Stimulated activated CD8-positive, alpha-beta memory T cell treated with anti-CD3 and anti-CD28 coated beads, Interleukin-12 subunit alpha, Interleukin-12 subunit beta, amount 100 ng/mL, for 4 hours (primary cell): ENCODE results near the gene CHD1.
A peak's percentile ranks its signal among the peaks of the same experiment; 100 is the strongest.

Experiments
- DNase-seq: peaks from one replicate; pipeline ENCODE4 v3.0.0-alpha.2; 2020; ENCODE audit warnings: low read depth

CHD1 gene

DNA sequence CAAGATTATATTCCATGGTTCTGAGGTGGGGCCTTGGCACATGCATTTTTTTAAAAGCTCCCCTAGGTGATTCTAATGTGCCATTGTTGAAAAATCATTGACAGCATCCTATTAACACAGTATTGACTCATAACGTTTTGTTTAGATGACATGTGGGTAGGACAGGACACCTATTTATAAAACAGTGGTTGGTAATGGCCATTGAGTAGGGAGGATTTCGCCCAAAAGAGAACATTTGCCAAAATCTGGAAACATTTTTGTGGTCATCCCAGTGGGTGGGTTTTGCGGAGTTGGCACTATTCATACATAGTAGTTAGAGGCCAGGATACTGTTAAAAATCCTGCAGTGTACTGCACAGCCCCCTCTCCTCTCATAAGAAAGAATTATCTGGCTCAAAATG, 6.4 kb upstream of the CHD1 start:
- no peak for DNase-seq

- no peak for DNase-seq
These were observed 5.7 kb upstream of the CHD1 start for GRCh38 chr5:98934546-98934945.

DNA sequence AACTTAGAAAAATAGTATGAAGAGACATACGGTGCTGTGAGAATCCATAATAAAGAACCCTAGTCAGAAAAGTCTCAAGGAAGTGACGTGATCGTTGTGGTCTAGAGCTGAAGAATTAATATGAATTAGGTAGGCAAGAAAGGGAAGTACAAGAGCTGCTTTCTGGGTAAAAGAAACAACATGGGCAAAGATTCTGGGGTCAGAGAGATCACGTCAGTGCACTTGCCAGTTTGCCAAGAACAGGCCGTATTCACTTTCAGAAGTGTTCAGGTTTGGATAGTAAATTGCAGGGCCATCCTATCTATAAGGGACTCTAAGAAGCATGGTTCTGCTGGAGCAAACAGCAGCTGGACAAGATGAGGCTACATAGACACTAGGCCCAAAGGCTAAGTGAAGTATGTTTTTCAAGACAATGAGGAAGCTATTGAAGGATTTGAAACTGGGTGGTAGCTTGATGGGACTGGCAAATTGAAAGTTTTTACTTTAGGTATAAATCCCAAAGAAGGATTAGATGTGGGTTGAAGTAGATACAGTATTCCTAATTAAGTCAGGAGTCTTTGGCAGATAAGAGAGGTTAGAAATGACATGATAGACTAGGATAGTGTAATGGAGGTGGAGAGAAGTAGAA, 4.8 kb upstream of the CHD1 start:
- DNase-seq, result no peak

DNA sequence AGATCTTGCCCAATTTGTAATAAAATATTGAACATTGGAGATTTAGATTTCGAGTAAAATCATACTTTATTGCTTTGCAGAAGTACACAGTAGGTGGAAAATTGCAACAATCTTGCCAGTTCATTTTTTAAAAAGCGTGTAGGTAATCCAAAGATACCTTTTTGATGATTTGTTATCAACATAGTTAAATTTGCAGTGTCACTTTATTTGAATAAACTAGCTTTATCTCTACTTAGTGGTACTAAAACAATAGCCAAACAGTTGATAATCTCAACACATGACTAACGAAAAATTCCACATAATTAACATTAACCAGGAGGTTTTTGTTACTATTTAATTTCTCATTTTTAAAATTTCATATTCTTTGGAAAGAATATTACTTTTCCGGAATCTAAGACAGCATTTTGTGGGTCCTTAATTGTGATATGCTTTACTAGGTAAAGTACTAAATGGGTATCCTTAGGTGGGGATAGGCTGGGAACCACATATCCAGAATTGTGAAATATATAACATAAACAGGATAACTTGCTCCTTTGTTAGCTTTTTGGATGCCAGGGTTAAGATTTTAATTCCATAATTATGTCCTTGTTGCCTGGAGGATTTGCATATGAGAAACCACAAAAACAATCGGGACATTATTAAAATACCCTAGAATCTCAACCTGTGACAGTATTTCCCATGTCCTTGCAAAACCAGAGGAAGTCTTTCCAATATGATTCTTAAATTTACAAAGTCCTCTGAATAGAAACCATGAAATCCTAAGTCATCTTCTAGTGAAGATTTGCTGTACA, 2.4 kb upstream of the CHD1 start:
- no peak for DNase-seq

DNA sequence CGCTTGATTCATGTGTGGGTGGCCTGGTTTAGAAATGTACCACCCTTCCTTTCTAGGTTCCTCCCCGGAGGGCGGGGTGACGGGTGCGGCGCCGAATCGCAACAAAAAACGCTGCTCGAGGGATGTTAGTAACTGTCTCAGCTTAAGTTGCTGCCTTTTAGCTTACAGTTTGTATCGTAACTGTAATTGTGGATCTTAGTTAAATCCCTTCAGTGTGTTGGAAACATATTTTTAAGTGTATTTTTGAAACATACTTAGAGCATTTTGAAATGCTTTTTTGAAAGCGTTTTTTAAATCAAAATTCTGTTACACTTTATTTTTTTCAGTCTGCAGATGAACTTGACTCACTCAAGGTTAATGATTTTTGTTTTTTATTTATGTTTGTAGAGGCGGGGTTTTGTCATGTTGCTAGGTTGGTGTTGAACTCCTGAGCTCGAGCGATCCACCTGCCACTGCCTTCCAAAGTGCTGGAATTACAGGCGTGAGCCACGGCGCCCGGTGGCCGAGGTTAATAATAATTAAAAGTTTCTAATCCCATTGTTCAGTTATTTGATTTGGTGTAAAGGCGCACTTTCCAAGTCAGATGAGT, 997 bp upstream of the CHD1 start:
- DNase-seq, result no peak

GRCh38 chr5:98927989-98928872, 576 bp downstream of the CHD1 start:
- peak; percentile 44 for DNase-seq

DNA sequence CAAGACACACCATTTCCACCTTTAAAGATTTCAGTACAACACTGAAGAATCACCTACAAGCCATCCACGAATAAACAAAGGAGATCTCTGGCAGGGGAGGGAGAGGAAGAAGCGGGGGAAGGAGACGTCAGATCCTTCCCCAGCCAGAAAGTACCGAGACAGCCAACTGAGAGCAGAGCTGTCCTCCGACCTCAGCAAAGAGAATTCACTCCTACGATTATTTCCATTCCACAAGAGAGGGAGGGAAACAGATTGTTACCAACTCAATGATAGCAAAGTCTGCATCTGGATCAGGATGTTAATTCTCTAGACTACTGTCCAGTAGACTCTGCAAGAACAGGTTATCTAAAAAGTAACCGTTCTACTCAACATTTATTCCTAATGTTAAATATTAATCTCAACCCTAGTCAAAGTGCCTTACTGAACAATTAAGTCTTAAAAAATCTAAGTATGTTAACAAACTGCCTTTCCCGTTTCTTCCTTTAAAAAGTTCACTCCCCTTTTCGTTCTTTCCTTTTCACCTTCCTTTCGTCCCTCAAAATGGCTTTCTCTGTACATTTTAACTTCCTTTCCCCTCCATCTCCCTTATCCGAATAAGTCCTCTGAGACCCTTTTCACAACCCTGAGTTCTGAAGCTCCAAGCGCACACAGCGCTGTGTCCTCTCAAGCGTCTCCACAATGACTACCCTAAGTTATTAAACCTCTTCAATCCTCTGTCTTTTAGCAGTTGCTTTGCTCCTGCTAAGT, 1.4 kb downstream of the CHD1 start:
- DNase-seq, result peak; percentile 18

GRCh38 chr5:98923966-98924365, 4.8 kb downstream of the CHD1 start:
- DNase-seq, result no peak

DNA sequence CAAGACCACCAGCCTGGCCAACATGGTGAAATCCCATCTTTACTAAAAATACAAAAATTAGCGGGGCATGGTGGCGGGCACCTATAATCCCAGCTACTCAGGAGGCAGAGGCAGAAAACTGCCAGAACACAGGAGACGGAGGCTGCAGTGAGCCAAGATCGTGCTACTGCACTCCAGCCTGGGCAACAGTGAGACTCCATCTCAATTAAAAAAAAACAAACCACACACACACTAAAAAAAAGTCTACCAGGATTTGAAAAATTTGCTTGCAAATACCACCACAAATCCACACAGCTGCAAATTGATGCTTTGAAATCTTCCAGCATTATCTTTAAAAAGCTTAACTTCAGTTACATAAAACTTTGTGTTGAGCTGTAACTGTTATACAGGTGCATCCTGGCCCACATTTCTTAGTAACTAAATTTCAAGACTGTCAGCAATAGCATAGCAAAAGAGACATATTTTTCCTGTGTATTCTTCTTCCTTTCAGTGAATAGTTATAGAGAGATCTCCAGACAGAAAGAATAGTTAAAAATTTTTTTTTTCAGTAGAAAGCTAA, 6.8 kb downstream of the CHD1 start:
- no peak for DNase-seq

- DNase-seq, result no peak
These were observed 11.4 kb downstream of the CHD1 start for GRCh38 chr5:98917433-98917832.

DNA sequence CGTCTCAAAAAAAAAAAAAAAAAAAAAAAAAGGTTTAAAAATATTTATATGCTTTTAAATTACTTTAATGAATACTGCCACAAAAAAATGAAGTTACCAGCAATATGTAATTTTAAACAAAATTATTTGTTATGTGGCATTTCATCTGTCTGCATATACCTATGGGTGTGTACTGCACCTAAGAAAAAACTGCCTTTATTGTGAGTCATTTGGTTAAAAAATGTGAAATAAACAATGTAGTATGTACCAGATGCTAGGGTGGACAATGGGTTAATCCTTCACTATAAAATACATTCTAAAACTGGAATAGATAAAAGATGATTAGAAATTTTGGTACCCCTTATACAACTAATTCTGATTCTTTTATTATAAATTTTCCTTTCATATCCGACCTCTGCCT, 12.3 kb downstream of the CHD1 start:
- no peak for DNase-seq

GRCh38 chr5:98913911-98914310, 14.9 kb downstream of the CHD1 start:
- DNase-seq, result no peak

GRCh38 chr5:98911280-98912040, 17.3 kb downstream of the CHD1 start:
- no peak for DNase-seq

DNA sequence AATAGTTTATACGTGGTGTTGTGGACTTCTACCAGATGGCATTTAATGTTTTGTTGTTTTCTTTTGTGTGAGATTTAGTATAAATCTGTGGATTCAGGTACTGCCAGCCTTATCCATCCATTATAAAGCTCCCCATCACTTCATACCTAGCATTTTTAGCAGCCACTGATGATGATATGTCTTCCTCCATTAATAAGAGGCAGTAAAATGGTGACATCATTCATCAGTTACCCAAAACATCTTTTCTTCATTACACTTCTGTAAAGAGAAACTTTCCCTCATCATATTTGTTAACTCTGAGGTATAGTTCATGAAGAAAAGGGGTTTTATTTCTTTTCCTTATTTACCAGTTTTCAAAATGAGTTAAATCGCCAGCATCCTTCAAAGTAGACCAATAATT, 19.4 kb downstream of the CHD1 start:
- DNase-seq, result no peak

GRCh38 chr5:98907951-98908350, 20.9 kb downstream of the CHD1 start:
- DNase-seq, result no peak

GRCh38 chr5:98906756-98907355, 22.0 kb downstream of the CHD1 start:
- DNase-seq, result no peak

GRCh38 chr5:98905857-98906688, 22.7 kb downstream of the CHD1 start:
- DNase-seq, result no peak

DNA sequence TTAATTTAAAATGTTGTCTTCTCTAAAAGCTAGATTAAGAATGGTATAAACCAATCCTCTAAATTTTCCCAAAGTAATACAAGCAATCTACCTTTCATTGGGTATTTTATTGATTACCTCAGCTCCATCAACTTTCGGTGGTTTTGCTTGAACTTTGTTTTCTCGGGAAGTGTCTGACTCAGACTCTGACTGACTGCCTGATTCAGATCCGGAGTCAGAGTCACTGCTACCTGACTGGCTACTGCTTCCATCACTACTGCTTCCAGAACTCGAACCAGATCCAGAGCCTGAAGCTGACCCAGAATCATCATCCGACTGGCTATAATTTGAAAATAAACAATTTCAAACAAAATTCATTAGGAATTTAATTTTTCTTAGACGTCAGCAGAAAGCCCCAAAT, 24.0 kb downstream of the CHD1 start:
- no peak for DNase-seq

- no peak for DNase-seq
These were observed 26.1 kb downstream of the CHD1 start for GRCh38 chr5:98902733-98903132.
